Effector memory CD8-positive, alpha-beta T cell (primary cell): ENCODE data around the gene GIPC2.
"Not testable (repeated sequence)": the region's sequence is repeated elsewhere in the genome, so short reads cannot be mapped to it uniquely, and the experiment has no call there.

ENCODE experiments used
- ATAC-seq: fragments of 150-1000 bp; cut with Tn5 transposase; replicated peaks from 2 replicates; pipeline ENCODE4 v1.10.0; 2021; ENCODE audit warnings: mild to moderate bottlenecking, moderate library complexity
- DNase-seq, 3 experiments: peaks; one replicate each; pipeline ENCODE4 v3.0.0; 2021
- H3K27ac Mint-ChIP-seq, 2 donors: one replicate each; pipeline ENCODE4 v1.8.0; 2022; ENCODE audit warnings: mild to moderate bottlenecking in 2 of 2, mixed read lengths in 2 of 2, moderate library complexity in 2 of 2
- H3K27me3 Mint-ChIP-seq, 2 donors: one replicate each; pipeline ENCODE4 v1.8.0; 2022; ENCODE audit warnings: mixed read lengths in 2 of 2
- H3K36me3 Mint-ChIP-seq: one replicate; pipeline ENCODE4 v1.8.0; 2022; ENCODE audit warnings: mild to moderate bottlenecking, moderate library complexity, mixed read lengths; ENCODE audit not compliant: insufficient read depth
- H3K4me1 Mint-ChIP-seq, 2 donors: one replicate each; pipeline ENCODE4 v1.8.0; 2022; ENCODE audit warnings: low read depth in 2 of 2, mixed read lengths in 2 of 2
- H3K4me3 Mint-ChIP-seq, 2 donors: one replicate each; pipeline ENCODE4 v1.8.0; 2022; ENCODE audit warnings: mild to moderate bottlenecking in 2 of 2, mixed read lengths in 2 of 2, moderate library complexity in 2 of 2
- H3K9me3 Mint-ChIP-seq, 2 donors: one replicate each; pipeline ENCODE4 v1.8.0; 2022; ENCODE audit warnings: mixed read lengths in 2 of 2
- total RNA-seq, 9 experiments: gene quantifications; one replicate each; lab custom pipeline; 2026; lab: John Stamatoyannopoulos, UW

GIPC2 gene, protein sequence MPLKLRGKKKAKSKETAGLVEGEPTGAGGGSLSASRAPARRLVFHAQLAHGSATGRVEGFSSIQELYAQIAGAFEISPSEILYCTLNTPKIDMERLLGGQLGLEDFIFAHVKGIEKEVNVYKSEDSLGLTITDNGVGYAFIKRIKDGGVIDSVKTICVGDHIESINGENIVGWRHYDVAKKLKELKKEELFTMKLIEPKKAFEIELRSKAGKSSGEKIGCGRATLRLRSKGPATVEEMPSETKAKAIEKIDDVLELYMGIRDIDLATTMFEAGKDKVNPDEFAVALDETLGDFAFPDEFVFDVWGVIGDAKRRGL
- total RNA-seq, result 0 to 0.78 (median 0.28) reads per million in 9 experiments

DNA sequence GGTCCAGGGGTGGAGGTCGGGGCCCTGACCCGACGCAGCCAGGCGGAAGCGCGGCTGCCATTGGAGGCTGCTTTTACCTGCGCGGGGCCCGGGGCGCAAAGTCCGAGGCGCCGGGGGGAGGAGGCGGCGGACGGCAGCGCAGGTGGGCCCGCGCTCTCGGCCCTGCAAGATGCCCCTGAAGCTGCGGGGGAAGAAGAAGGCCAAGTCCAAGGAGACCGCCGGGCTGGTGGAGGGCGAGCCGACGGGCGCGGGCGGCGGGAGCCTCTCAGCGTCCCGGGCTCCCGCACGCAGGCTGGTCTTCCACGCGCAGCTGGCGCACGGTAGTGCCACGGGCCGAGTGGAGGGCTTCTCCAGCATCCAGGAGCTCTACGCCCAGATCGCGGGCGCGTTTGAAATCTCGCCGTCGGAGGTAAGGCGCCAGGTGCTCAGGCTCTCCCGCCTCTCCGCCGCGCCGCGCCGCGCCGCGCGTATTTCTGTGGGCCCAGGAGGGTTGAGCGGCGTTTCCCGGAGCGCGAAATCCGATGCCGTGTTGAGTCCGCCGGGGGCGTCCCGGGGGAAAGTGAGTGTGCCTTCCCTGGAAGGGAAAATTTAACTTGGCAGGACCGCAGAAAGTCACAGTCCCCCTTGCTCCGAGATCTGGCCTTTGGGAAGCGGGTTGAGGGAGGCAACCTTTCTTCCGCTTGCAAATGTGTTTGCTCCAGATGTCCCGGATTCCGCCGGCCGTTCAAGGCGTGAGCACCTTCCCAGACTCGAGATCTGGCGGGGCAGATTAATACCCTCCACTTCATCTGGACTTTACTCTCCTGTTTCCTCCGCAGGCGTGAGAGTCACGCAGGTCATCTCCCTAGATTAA, at the start of gene GIPC2:
Gene GIPC2 (plus strand): TSS at position 41 of the 853 bp plus-strand sequence. CDS start 129 bp downstream, at position 170.
- Mint-ChIP-seq H3K36me3 (no peaks in the 10 kb centered on the region), H3K4me1 (peaks cover 0 to 7% of the 10 kb centered on the region in 2 donors), H3K4me3 (peak within 1 kb of the TSS; percentile 61 to 79), H3K27me3 (peaks cover 43 to 61% of the 10 kb centered on the region in 2 donors), H3K27ac (no peak within 1 kb of the TSS), H3K9me3 (no peaks in the 10 kb centered on the region)
- ATAC-seq (peak; percentile 59), DNase-seq (peak in 1 of 3 experiments; percentile 10)

DNA sequence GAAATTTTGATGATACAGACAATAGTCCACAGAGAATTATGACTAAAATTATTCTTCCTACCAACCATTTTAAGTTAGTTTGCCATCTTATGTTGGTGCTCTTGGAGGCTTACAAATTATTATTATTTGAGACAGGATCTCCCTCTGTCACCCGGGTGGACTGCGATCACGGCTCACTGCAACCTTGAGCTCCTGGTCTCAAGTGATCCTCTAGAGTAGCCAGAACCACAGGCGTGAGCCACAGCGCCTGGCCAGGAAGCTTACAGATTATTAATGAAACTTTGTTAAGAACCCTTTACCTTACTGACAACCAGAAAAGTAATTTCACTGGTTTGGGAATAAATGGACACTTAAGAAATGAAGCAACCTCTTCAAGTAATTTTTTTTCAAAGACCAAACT, 49.0 kb upstream of the GIPC2 start:
- Mint-ChIP-seq H3K4me1 (no peaks in the 10 kb centered on the region), H3K9me3 (no peaks in the 10 kb centered on the region)

DNA sequence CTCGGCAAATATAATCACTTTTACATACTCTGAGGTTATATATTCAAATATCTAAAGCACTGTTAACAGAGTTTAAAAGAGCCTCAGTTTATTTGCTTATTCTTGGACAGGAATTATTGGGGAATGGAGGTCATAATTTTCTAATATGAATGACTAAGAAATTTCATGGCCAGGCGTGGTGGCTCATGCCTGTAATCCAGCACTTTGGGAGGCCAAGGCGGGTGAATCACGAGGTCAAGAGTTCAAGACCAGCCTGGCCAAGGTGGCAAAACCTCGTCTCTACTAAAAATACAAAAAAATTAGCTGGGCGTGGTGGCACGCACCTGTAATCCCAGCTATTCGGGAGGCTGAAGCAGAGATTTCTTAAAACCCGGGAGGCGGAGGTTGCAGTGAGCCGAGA, 45.2 kb upstream of the GIPC2 start:
- not testable (repeated sequence) for H3K4me3 Mint-ChIP-seq, H3K27me3 Mint-ChIP-seq, DNase-seq, H3K9me3 Mint-ChIP-seq, H3K27ac Mint-ChIP-seq, ATAC-seq
- peaks cover 6 to 12% of the 10 kb centered on the region in 2 donors for H3K4me1 Mint-ChIP-seq
- H3K36me3 Mint-ChIP-seq, result peaks cover 15% of the 10 kb centered on the region

More for the DNA sequence above, 49.0 kb upstream of the GIPC2 start:
- H3K36me3 Mint-ChIP-seq, result no peaks in the 10 kb centered on the region
- no peaks in the 10 kb centered on the region for H3K27me3 Mint-ChIP-seq
- H3K27ac Mint-ChIP-seq, result no peak overlapping the region
- DNase-seq (no peak), ATAC-seq (no peak)
- no peak overlapping the region for H3K4me3 Mint-ChIP-seq

- Mint-ChIP-seq H3K27me3 (no peaks in the 10 kb centered on the region), H3K36me3 (peaks cover 15% of the 10 kb centered on the region), H3K4me3 (peak overlapping the region in 1 of 2 donors; percentile 95), H3K27ac (peak overlapping the region; percentile 97 to 100), H3K9me3 (no peaks in the 10 kb centered on the region), H3K4me1 (peaks cover 8 to 26% of the 10 kb centered on the region in 2 donors)
- ATAC-seq (no peak), DNase-seq (no peak)
Measured at GRCh38 chr1:78003070-78003746, 42.6 kb upstream of the GIPC2 start.

DNA sequence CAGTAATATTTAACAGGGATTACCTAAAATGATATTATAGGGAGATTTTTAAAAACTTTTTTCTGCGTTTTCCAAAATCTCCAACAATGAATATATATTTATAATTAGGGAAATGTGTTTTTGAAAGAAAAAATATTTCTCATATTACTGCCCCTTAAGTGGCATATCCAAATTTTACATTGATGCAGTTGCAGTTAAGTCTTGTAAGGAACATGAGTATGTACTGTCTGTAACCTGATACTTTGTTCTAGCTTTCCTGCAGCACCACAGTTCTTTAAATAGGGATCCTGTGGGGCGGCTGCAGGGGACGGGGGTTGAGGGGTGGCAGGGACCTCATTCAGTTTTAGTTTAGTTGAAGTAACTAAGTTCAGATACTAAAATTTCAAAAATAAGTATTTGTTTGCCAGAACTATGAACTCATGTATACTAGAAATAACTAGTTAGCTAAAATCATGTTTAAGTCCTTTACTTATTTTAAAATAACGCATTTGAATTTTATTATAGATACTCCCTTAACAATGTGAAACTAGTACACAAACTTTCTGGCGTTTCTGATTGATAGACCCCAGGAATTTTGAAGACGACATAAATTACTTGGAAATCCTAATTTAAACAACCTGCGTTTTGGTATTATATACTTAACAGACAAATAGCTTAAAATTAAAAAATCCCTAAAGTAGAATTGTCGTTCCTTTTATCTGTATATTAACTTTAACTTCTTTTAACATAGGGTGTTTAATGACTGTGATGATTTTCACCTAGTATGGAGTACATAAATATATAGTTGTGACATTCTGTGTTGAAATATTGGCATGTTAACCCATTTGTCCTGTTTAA, 41.7 kb upstream of the GIPC2 start:
- peak; percentile 6 to 34 (median 13) for DNase-seq

GRCh38 chr1:78004719-78005447, 40.9 kb upstream of the GIPC2 start, which contains the start of gene DNAJB4:
Gene DNAJB4 (plus strand): TSS chr1:78004939. CDS start chr1:78005111, 172 bp downstream.
- peak; percentile 99 for ATAC-seq
- Mint-ChIP-seq H3K27me3 (no peaks in the 10 kb centered on the region), H3K4me3 (peak within 1 kb of the TSS; percentile 87 to 95), H3K4me1 (peaks cover 8 to 26% of the 10 kb centered on the region in 2 donors), H3K27ac (peak within 1 kb of the TSS; percentile 97 to 100), H3K36me3 (peaks cover 15% of the 10 kb centered on the region), H3K9me3 (no peaks in the 10 kb centered on the region)
- DNase-seq, result peak; percentile 52 to 64 (median 63)

More for the DNA sequence above, 41.7 kb upstream of the GIPC2 start:
- Mint-ChIP-seq H3K27me3 (no peaks in the 10 kb centered on the region), H3K36me3 (peaks cover 15% of the 10 kb centered on the region), H3K4me3 (peak overlapping the region; percentile 87 to 95), H3K9me3 (no peaks in the 10 kb centered on the region), H3K4me1 (peaks cover 8 to 26% of the 10 kb centered on the region in 2 donors), H3K27ac (peak overlapping the region; percentile 97 to 100)
- ATAC-seq, result peak; percentile 48

- H3K27ac Mint-ChIP-seq, result peak overlapping the region; percentile 97 to 100
- peaks cover 8 to 26% of the 10 kb centered on the region in 2 donors for H3K4me1 Mint-ChIP-seq
- H3K4me3 Mint-ChIP-seq, result peak overlapping the region; percentile 87 to 95
Measured at GRCh38 chr1:78005448-78005722, 40.4 kb upstream of the GIPC2 start.

DNA sequence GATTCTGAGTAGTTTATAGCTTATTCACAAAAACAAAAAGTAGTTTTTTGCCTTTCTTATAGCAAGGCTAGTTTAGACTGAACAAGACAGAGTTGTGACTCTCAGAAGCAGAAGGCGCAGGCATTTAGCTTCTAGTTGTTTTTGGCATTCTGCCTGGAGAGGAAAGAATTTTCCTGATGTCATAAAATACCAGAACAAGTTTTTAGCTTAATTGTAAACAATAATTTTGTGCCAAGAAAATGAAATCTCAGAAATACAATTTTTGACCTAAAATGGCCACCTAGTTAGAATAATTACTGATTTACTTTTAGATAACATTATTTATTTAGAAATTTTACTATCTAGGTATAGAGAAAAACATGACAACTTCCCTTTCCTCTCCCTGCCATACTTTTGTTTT, 40.0 kb upstream of the GIPC2 start:
- DNase-seq (no peak), ATAC-seq (no peak)
- H3K4me1 Mint-ChIP-seq, result peaks cover 8 to 26% of the 10 kb centered on the region in 2 donors
- peaks cover 15% of the 10 kb centered on the region for H3K36me3 Mint-ChIP-seq
- no peaks in the 10 kb centered on the region for H3K27me3 Mint-ChIP-seq
- H3K4me3 Mint-ChIP-seq, result peak overlapping the region; percentile 87 to 95
- H3K9me3 Mint-ChIP-seq, result no peaks in the 10 kb centered on the region
- H3K27ac Mint-ChIP-seq, result peak overlapping the region; percentile 97 to 100

More at GRCh38 chr1:78005448-78005722, 40.4 kb upstream of the GIPC2 start:
- Mint-ChIP-seq H3K27me3 (no peaks in the 10 kb centered on the region), H3K36me3 (peaks cover 15% of the 10 kb centered on the region), H3K9me3 (no peaks in the 10 kb centered on the region)
- ATAC-seq (no peak), DNase-seq (no peak)

DNA sequence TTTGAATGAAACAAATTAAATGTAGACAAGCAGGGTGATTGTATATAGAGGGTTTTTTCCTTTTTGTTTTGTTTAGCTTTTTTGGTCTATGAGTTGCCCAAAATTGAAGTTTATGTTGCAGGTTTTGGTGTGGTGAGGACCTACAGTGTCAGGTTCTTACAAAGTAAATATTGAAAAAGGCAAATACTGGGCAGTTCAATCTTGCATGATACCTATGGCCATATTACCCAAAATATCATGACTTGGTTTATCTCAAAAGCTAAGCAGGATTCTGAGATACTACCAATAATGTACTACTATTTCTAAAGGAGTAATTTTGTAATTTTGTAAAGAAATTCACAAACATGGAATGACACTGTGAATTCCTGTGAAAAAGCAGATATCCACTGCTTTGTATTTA, 39.2 kb upstream of the GIPC2 start:
- Mint-ChIP-seq H3K36me3 (peaks cover 15% of the 10 kb centered on the region), H3K4me1 (peaks cover 8 to 26% of the 10 kb centered on the region in 2 donors), H3K27me3 (no peaks in the 10 kb centered on the region), H3K27ac (no peak overlapping the region), H3K9me3 (no peaks in the 10 kb centered on the region), H3K4me3 (no peak overlapping the region)
- DNase-seq (no peak), ATAC-seq (no peak)

- H3K36me3 Mint-ChIP-seq, result peaks cover 15% of the 10 kb centered on the region
- ATAC-seq (no peak), DNase-seq (no peak)
- H3K4me3 Mint-ChIP-seq, result no peak overlapping the region
- H3K9me3 Mint-ChIP-seq, result no peaks in the 10 kb centered on the region
- peak overlapping the region in 1 of 2 donors; percentile 22 for H3K27ac Mint-ChIP-seq
- H3K4me1 Mint-ChIP-seq, result peaks cover 8 to 22% of the 10 kb centered on the region in 2 donors
- H3K27me3 Mint-ChIP-seq, result no peaks in the 10 kb centered on the region
Measured at GRCh38 chr1:78007677-78008341, 38.0 kb upstream of the GIPC2 start.

- Mint-ChIP-seq H3K27me3 (no peaks in the 10 kb centered on the region), H3K9me3 (no peaks in the 10 kb centered on the region), H3K36me3 (peaks cover 7% of the 10 kb centered on the region), H3K27ac (no peak overlapping the region), H3K4me1 (peaks cover 6 to 22% of the 10 kb centered on the region in 2 donors), H3K4me3 (no peak overlapping the region)
- no peak for DNase-seq
- ATAC-seq, result no peak
Measured at GRCh38 chr1:78009276-78009675, 36.5 kb upstream of the GIPC2 start.

DNA sequence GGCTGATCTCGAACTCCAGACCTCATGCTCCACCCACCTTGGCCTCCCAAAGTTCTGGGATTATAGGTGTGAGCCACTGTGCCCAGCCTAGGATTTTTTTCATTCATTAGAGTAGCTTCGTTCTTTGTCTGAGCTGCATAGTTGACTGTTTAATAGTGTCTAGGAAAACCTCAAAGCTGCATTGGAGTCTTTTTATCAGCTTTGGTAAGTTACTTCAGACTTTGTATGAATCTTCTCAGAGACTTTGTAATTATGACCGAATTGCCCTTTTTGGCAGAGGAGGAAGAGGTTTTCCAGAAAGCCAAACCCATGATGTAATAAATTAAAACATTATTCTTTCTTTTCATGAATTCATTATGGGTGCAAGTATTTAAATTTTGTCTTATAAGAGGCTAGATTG, 35.9 kb upstream of the GIPC2 start:
- DNase-seq, result no peak
- H3K9me3 Mint-ChIP-seq, result no peaks in the 10 kb centered on the region
- H3K27ac Mint-ChIP-seq, result no peak overlapping the region
- peaks cover 4 to 24% of the 10 kb centered on the region in 2 donors for H3K4me1 Mint-ChIP-seq
- ATAC-seq, result no peak
- peaks cover 5% of the 10 kb centered on the region for H3K36me3 Mint-ChIP-seq
- no peaks in the 10 kb centered on the region for H3K27me3 Mint-ChIP-seq
- H3K4me3 Mint-ChIP-seq, result no peak overlapping the region
